Measurements from ENCODE around the gene NETO1.

- TF ChIP-seq ELF1 (CRISPR knock-in tag; IDR thresholded peaks at IDR 0.05) (no peak), NBN (conservative IDR thresholded peaks at IDR 0.05) (no peak), CENPBD1 (CRISPR knock-in tag; IDR thresholded peaks at IDR 0.05; ENCODE audit: borderline replicate concordance, low read depth) (no peak), ZSCAN20 (CRISPR knock-in tag; IDR thresholded peaks at IDR 0.05; ENCODE audit: borderline replicate concordance) (no peak), JUNB (CRISPR knock-in tag; IDR thresholded peaks at IDR 0.05; ENCODE audit: borderline replicate concordance) (no peak), ZNF678 (CRISPR knock-in tag; IDR thresholded peaks at IDR 0.05) (no peak), ZNF343 (CRISPR knock-in tag; IDR thresholded peaks at IDR 0.05) (no peak), ZNF614 (CRISPR knock-in tag; IDR thresholded peaks at IDR 0.05; ENCODE audit: borderline replicate concordance) (no peak), ZNF136 (CRISPR knock-in tag; IDR thresholded peaks at IDR 0.05; ENCODE audit: low read depth) (no peak), ZNF687 (CRISPR knock-in tag; IDR thresholded peaks at IDR 0.05) (no peak)
Observed at GRCh38 chr18:72910045-72910444, 42.3 kb upstream of the NETO1 start.

Data from HepG2 (cell line).